GM21619 (cell line): ENCODE results near the gene PIANP.
"Not testable (repeated sequence)": the region's sequence is repeated elsewhere in the genome, so short reads cannot be mapped to it uniquely, and the experiment has no call there.

ENCODE experiments used
- ATAC-seq: cut with Tn5 transposase; IDR thresholded peaks from one replicate; pipeline ENCODE4 v1.9.1; 2021; ENCODE audit not compliant: unreplicated experiment

The PIANP gene

GRCh38 chr12:6708351-6708750 lies 7.7 kb upstream of the PIANP start:
- ATAC-seq = not testable (repeated sequence)

GRCh38 chr12:6703631-6704030 lies 3.0 kb upstream of the PIANP start:
- ATAC-seq = no peak

- no peak for ATAC-seq
Observed at GRCh38 chr12:6701078-6701768, 608 bp upstream of the PIANP start.

GRCh38 chr12:6699989-6700645 lies 498 bp downstream of the PIANP start:
- ATAC-seq = no peak

- no peak for ATAC-seq
Observed at GRCh38 chr12:6699259-6699988, 1.2 kb downstream of the PIANP start.

- ATAC-seq = no peak
Observed at GRCh38 chr12:6698352-6699046, 2.1 kb downstream of the PIANP start.

- ATAC-seq = no peak
Observed at GRCh38 chr12:6697584-6698351, 2.8 kb downstream of the PIANP start.

GRCh38 chr12:6696690-6697583 lies 3.7 kb downstream of the PIANP start:
- ATAC-seq = no peak

GRCh38 chr12:6695313-6696045 lies 5.1 kb downstream of the PIANP start:
- ATAC-seq = no peak

GRCh38 chr12:6694701-6695100 lies 5.9 kb downstream of the PIANP start:
- ATAC-seq = no peak

- no peak for ATAC-seq
Observed at GRCh38 chr12:6693832-6694355, 6.7 kb downstream of the PIANP start.

GRCh38 chr12:6692888-6693287 lies 7.7 kb downstream of the PIANP start:
- ATAC-seq = no peak

- ATAC-seq = no peak
Observed at GRCh38 chr12:6691473-6691872, 9.1 kb downstream of the PIANP start.

- peak; percentile 73 for ATAC-seq
Observed at GRCh38 chr12:6688999-6689882, 11.4 kb downstream of the PIANP start, which contains the start of gene ZNF384. Gene ZNF384 (minus strand): TSS chr12:6689375. CDS start chr12:6679520, 9,855 bp downstream.

- ATAC-seq = peak; percentile 2
Observed at GRCh38 chr12:6688543-6688998, 12.0 kb downstream of the PIANP start.

GRCh38 chr12:6685814-6686213 lies 14.8 kb downstream of the PIANP start:
- no peak for ATAC-seq

- ATAC-seq = no peak
Observed at GRCh38 chr12:6684609-6685008, 16.0 kb downstream of the PIANP start.

GRCh38 chr12:6676962-6677361 lies 23.7 kb downstream of the PIANP start:
- no peak for ATAC-seq
